Loucy (cell line): ENCODE results near the gene SLC5A4.

Experiments used
- EZH2phosphoT487 ChIP-seq: fragments of 200-600 bp; IDR thresholded peaks from 2 replicates; pipeline ENCODE4 v1.6.1; 2018; ENCODE audit warnings: antibody characterized with exemption, mild to moderate bottlenecking, moderate library complexity, borderline replicate concordance
- TF ChIP-seq, protein P1 (sequence below): fragments of 200-600 bp; sonication (generic); conservative IDR thresholded peaks from 2 replicates; pipeline ENCODE4 v1.5.1; 2014; ENCODE audit warnings: mild to moderate bottlenecking, antibody characterized with exemption, low read length

DNA sequence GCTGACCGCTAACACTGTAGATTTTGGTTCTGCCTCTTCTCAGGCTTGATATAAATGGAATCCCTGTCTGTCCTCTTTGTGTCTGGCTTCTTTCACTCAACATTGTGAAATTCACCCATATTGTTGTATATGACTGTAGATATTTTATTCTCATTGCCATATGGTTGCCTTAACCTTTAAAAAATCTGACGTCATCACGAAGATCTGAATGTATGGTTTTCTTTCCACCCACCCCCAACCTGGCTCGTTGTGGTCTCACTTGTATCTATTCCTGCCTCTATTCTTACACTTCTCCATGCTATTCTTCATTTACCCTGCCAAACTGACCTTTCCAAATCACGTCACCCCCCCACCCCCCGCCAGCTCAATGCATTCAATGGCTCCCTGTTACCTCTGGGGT, 74.1 kb downstream of the SLC5A4 start:
- TF ChIP-seq, protein P1, sequence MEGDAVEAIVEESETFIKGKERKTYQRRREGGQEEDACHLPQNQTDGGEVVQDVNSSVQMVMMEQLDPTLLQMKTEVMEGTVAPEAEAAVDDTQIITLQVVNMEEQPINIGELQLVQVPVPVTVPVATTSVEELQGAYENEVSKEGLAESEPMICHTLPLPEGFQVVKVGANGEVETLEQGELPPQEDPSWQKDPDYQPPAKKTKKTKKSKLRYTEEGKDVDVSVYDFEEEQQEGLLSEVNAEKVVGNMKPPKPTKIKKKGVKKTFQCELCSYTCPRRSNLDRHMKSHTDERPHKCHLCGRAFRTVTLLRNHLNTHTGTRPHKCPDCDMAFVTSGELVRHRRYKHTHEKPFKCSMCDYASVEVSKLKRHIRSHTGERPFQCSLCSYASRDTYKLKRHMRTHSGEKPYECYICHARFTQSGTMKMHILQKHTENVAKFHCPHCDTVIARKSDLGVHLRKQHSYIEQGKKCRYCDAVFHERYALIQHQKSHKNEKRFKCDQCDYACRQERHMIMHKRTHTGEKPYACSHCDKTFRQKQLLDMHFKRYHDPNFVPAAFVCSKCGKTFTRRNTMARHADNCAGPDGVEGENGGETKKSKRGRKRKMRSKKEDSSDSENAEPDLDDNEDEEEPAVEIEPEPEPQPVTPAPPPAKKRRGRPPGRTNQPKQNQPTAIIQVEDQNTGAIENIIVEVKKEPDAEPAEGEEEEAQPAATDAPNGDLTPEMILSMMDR: no peak
- TF ChIP-seq EZH2phosphoT487: no peak
